H9 (cell line): Measurements from ENCODE around the gene MPHOSPH8. TPM values are rescaled to one million over a fixed set of nuclear protein-coding genes. Genes with fewer than 3 reads are reported as not detected.

Experiments used
- DNase-seq: peaks from one replicate; pipeline ENCODE4 v3.0.0-alpha.2; 2017
- H2AFZ ChIP-seq: one replicate; pipeline ENCODE4 v1.6.1; 2013; ENCODE audit warnings: mild to moderate bottlenecking, low read length, control low read depth, moderate library complexity
- H2AK5ac ChIP-seq: 2 replicates; pipeline ENCODE4 v1.6.1; 2013; ENCODE audit warnings: low read length, control low read depth, mixed read lengths; ENCODE audit not compliant: insufficient read length
- H2BK120ac ChIP-seq: one replicate; pipeline ENCODE4 v1.6.1; 2013; ENCODE audit warnings: low read depth, mild to moderate bottlenecking, low read length, control low read depth, inconsistent platforms; ENCODE audit not compliant: poor library complexity, severe bottlenecking
- H2BK12ac ChIP-seq: 2 replicates; pipeline ENCODE4 v1.6.1; 2013; ENCODE audit warnings: low read length, control low read depth, mixed read lengths, low read depth; ENCODE audit not compliant: insufficient read length
- H2BK15ac ChIP-seq: 2 replicates; pipeline ENCODE4 v1.6.1; 2013; ENCODE audit warnings: low read depth, low read length, control low read depth
- H2BK20ac ChIP-seq: one replicate; pipeline ENCODE4 v1.6.1; 2013; ENCODE audit warnings: low read depth, mild to moderate bottlenecking, low read length, control low read depth, inconsistent platforms; ENCODE audit not compliant: poor library complexity, severe bottlenecking
- H2BK5ac ChIP-seq: 2 replicates; pipeline ENCODE4 v1.6.1; 2013; ENCODE audit warnings: low read length, control low read depth, mixed read lengths; ENCODE audit not compliant: insufficient read length
- H3K14ac ChIP-seq: 2 replicates; pipeline ENCODE4 v1.6.1; 2013; ENCODE audit warnings: low read length, control low read depth; ENCODE audit not compliant: insufficient read depth
- H3K18ac ChIP-seq: 2 replicates; pipeline ENCODE4 v1.6.1; 2013; ENCODE audit warnings: low read depth, mild to moderate bottlenecking, mixed read lengths, low read length, control low read depth; ENCODE audit not compliant: insufficient read length
- H3K23ac ChIP-seq: 2 replicates; pipeline ENCODE4 v1.6.1; 2013; ENCODE audit warnings: low read length, control low read depth, mixed read lengths, low read depth; ENCODE audit not compliant: insufficient read length
- H3K23me2 ChIP-seq: 2 replicates; pipeline ENCODE4 v1.6.1; 2013; ENCODE audit warnings: low read depth, mild to moderate bottlenecking, mixed read lengths, low read length, control low read depth; ENCODE audit not compliant: insufficient read length, poor library complexity, severe bottlenecking
- H3K27ac ChIP-seq: 2 replicates; pipeline ENCODE4 v1.5.1; 2013; ENCODE audit warnings: low read length, control low read depth, mixed read lengths, low read depth; ENCODE audit not compliant: insufficient read length
- H3K27me3 ChIP-seq: 2 replicates; pipeline ENCODE4 v1.6.1; 2013; ENCODE audit warnings: low read length, control low read depth, inconsistent platforms; ENCODE audit not compliant: insufficient read depth
- H3K4ac ChIP-seq: 2 replicates; pipeline ENCODE4 v1.6.1; 2013; ENCODE audit warnings: low read depth, mild to moderate bottlenecking, control low read depth, inconsistent platforms, low read length, moderate library complexity
- H3K4me1 ChIP-seq: 2 replicates; pipeline ENCODE4 v1.6.1; 2013; ENCODE audit warnings: low read length, control low read depth, inconsistent platforms; ENCODE audit not compliant: insufficient read depth
- H3K4me2 ChIP-seq: 2 replicates; pipeline ENCODE4 v1.6.1; 2013; ENCODE audit warnings: low read length, control low read depth, mixed read lengths; ENCODE audit not compliant: insufficient read length, insufficient read depth
- H3K56ac ChIP-seq: 2 replicates; pipeline ENCODE4 v1.6.1; 2013; ENCODE audit warnings: low read depth, mild to moderate bottlenecking, mixed read lengths, low read length, control low read depth; ENCODE audit not compliant: insufficient read length
- H3K79me1 ChIP-seq: 2 replicates; pipeline ENCODE4 v1.6.1; 2013; ENCODE audit warnings: low read depth, mild to moderate bottlenecking, moderate library complexity, low read length, control low read depth, inconsistent platforms; ENCODE audit not compliant: insufficient read depth, poor library complexity, severe bottlenecking
- H3K79me2 ChIP-seq: 2 replicates; pipeline ENCODE4 v1.6.1; 2013; ENCODE audit warnings: low read length, control low read depth, inconsistent platforms; ENCODE audit not compliant: insufficient read depth
- H3K9ac ChIP-seq: 2 replicates; pipeline ENCODE4 v1.6.1; 2013; ENCODE audit warnings: low read length, control low read depth, mixed read lengths; ENCODE audit not compliant: insufficient read length; ENCODE audit errors: extremely low read depth
- H3K9me3 ChIP-seq: one replicate; pipeline ENCODE4 v1.6.1; 2013; ENCODE audit warnings: low read depth, low read length, inconsistent platforms; ENCODE audit not compliant: control insufficient read depth
- H3T11ph ChIP-seq: one replicate; pipeline ENCODE4 v1.6.1; 2013; ENCODE audit warnings: mild to moderate bottlenecking, low read length, control low read depth, inconsistent platforms
- H4K20me1 ChIP-seq: one replicate; pipeline ENCODE4 v1.6.1; 2013; ENCODE audit not compliant: control insufficient read depth, insufficient read length, insufficient read depth
- H4K5ac ChIP-seq: 2 replicates; pipeline ENCODE4 v1.6.1; 2013; ENCODE audit warnings: low read depth, mild to moderate bottlenecking, mixed read lengths, low read length, control low read depth; ENCODE audit not compliant: insufficient read length
- H4K8ac ChIP-seq: replicated peaks from 2 replicates; pipeline ENCODE4 v1.6.1; 2013; ENCODE audit warnings: low read length, control low read depth, mixed read lengths, low read depth; ENCODE audit not compliant: insufficient read length
- H4K91ac ChIP-seq: 2 replicates; pipeline ENCODE4 v1.6.1; 2013; ENCODE audit warnings: low read depth, mild to moderate bottlenecking, moderate library complexity, mixed read lengths, low read length, control low read depth; ENCODE audit not compliant: insufficient read length
- H3K27ac Mint-ChIP-seq, 3 experiments: 2 replicates in 2 of 3; 3 replicates in 1 of 3; pipeline ENCODE4 v1.8.0; 2020 to 2021; ENCODE audit warnings: mixed read lengths in 3 of 3, mild to moderate bottlenecking in 1 of 3, moderate library complexity in 1 of 3
- H3K27me3 Mint-ChIP-seq: 2 replicates; pipeline ENCODE4 v1.8.0; 2021; ENCODE audit warnings: low read depth, mild to moderate bottlenecking, moderate library complexity, mixed read lengths
- H3K36me3 Mint-ChIP-seq, 3 experiments: 2 replicates in 2 of 3; 3 replicates in 1 of 3; pipeline ENCODE4 v1.8.0; 2020 to 2021; ENCODE audit warnings: low read depth in 3 of 3, mixed read lengths in 3 of 3; ENCODE audit not compliant: insufficient read depth in 1 of 3
- H3K4me1 Mint-ChIP-seq, 2 experiments: 2 replicates each; pipeline ENCODE4 v1.8.0; 2020; ENCODE audit warnings: mixed read lengths in 2 of 2
- H3K4me3 Mint-ChIP-seq, 2 experiments: 2 replicates in 1 of 2; 3 replicates in 1 of 2; pipeline ENCODE4 v1.8.0; 2020 to 2021; ENCODE audit warnings: mild to moderate bottlenecking in 2 of 2, mixed read lengths in 2 of 2, moderate library complexity in 1 of 2
- H3K9me3 Mint-ChIP-seq, 2 experiments: 2 replicates in 1 of 2; 3 replicates in 1 of 2; pipeline ENCODE4 v1.8.0; 2020; ENCODE audit warnings: mild to moderate bottlenecking in 2 of 2, mixed read lengths in 2 of 2, moderate library complexity in 1 of 2
- WGBS: extraction: QIAGEN DNeasy Blood & Tissue Kit; methylation state at CpG from one replicate; pipeline ENCODE4 v1.1.7; 2013; ENCODE audit warnings: missing lambda C conversion rate, low lambda C conversion rate, mixed read lengths; ENCODE audit not compliant: insufficient read length; ENCODE audit errors: extremely low coverage; 5-methylcytosine and 5-hydroxymethylcytosine counted together
- total RNA-seq: library from RNA; stranded (reverse); gene quantifications from 2 replicates; pipeline ENCODE4 v1.2.1, GENCODE V29; 2021
- TF ChIP-seq, protein P1 (sequence below): fragments of 200-600 bp; sonication (generic); conservative IDR thresholded peaks from 3 replicates; pipeline ENCODE4 v1.8.0; 2021; ENCODE audit warnings: antibody characterized with exemption, mild to moderate bottlenecking

Gene MPHOSPH8
- total RNA-seq, 1 experiment from 2014 or later = 21.1 TPM

DNA sequence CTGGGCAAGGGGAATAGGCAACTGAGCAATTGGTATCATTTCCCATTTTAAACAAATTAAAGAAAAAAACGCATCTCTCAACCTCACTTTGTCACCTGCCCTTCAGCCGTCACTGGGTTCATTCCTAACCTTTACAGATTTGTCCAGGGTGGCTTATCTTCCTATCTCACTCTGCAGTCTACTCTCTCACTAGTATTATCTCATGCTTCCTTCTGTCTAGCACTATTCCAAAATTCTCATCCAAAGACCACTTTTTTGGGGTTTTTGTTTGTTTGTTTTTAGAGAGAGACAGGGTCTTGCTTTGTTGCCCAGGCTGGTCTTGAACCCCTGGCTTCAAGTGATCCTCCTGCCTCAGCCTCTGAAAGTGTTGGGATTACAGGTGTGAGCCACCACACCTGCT lies 26.7 kb upstream of the MPHOSPH8 start:
- no peaks in the 10 kb centered on the region for H4K20me1 ChIP-seq
- no peak overlapping the region for H2BK20ac ChIP-seq
- H3K4me2 ChIP-seq = no peak overlapping the region
- H3T11ph ChIP-seq = no peak overlapping the region
- no peak overlapping the region for H3K27ac Mint-ChIP-seq
- H3K79me2 ChIP-seq = no peaks in the 10 kb centered on the region
- H3K9me3 ChIP-seq = peaks cover 12% of the 10 kb centered on the region
- peaks cover 21 to 29% (median 26%) of the 10 kb centered on the region in 3 experiments for H3K36me3 Mint-ChIP-seq
- H4K8ac ChIP-seq = no peak overlapping the region
- H3K18ac ChIP-seq = no peak overlapping the region
- no peaks in the 10 kb centered on the region for H3K4me1 ChIP-seq
- peaks cover 3% of the 10 kb centered on the region in 2 experiments; a peak in 3 of 4 replicates for H3K4me1 Mint-ChIP-seq
- no peak overlapping the region for H2AK5ac ChIP-seq
- H2BK120ac ChIP-seq = no peak overlapping the region
- H3K27ac ChIP-seq = no peak overlapping the region
- no peak overlapping the region for H3K4ac ChIP-seq
- TF ChIP-seq, protein P1, sequence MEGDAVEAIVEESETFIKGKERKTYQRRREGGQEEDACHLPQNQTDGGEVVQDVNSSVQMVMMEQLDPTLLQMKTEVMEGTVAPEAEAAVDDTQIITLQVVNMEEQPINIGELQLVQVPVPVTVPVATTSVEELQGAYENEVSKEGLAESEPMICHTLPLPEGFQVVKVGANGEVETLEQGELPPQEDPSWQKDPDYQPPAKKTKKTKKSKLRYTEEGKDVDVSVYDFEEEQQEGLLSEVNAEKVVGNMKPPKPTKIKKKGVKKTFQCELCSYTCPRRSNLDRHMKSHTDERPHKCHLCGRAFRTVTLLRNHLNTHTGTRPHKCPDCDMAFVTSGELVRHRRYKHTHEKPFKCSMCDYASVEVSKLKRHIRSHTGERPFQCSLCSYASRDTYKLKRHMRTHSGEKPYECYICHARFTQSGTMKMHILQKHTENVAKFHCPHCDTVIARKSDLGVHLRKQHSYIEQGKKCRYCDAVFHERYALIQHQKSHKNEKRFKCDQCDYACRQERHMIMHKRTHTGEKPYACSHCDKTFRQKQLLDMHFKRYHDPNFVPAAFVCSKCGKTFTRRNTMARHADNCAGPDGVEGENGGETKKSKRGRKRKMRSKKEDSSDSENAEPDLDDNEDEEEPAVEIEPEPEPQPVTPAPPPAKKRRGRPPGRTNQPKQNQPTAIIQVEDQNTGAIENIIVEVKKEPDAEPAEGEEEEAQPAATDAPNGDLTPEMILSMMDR = no peak
- no peak overlapping the region for H3K9ac ChIP-seq
- peaks cover 5% of the 10 kb centered on the region for H3K23me2 ChIP-seq
- no peak overlapping the region for H3K4me3 Mint-ChIP-seq
- no peak overlapping the region for H2BK5ac ChIP-seq
- no peak overlapping the region for H3K14ac ChIP-seq
- DNase-seq = no peak
- peaks cover 33 to 60% of the 10 kb centered on the region in 2 experiments for H3K9me3 Mint-ChIP-seq
- peaks cover 30% of the 10 kb centered on the region for H3K27me3 Mint-ChIP-seq
- no peaks in the 10 kb centered on the region; the same call in 1 of the 2 replicates for H3K27me3 ChIP-seq
- no peak overlapping the region for H4K5ac ChIP-seq
- no peak overlapping the region for H2AFZ ChIP-seq
- no peaks in the 10 kb centered on the region for H3K79me1 ChIP-seq
- H3K56ac ChIP-seq = no peak overlapping the region
- WGBS = no CpG with 5 or more reads among the region's 2 CpGs
- H4K91ac ChIP-seq = no peak overlapping the region
- no peak overlapping the region for H3K23ac ChIP-seq
- no peak overlapping the region for H2BK12ac ChIP-seq
- no peak overlapping the region for H2BK15ac ChIP-seq
